GM18511 (cell line): ENCODE data around the gene APEX1.

Experiments
- ATAC-seq: cut with Tn5 transposase; IDR thresholded peaks from one replicate; pipeline ENCODE4 v1.9.1; 2021; ENCODE audit warnings: mild to moderate bottlenecking, moderate library complexity; ENCODE audit not compliant: unreplicated experiment

Gene APEX1

DNA sequence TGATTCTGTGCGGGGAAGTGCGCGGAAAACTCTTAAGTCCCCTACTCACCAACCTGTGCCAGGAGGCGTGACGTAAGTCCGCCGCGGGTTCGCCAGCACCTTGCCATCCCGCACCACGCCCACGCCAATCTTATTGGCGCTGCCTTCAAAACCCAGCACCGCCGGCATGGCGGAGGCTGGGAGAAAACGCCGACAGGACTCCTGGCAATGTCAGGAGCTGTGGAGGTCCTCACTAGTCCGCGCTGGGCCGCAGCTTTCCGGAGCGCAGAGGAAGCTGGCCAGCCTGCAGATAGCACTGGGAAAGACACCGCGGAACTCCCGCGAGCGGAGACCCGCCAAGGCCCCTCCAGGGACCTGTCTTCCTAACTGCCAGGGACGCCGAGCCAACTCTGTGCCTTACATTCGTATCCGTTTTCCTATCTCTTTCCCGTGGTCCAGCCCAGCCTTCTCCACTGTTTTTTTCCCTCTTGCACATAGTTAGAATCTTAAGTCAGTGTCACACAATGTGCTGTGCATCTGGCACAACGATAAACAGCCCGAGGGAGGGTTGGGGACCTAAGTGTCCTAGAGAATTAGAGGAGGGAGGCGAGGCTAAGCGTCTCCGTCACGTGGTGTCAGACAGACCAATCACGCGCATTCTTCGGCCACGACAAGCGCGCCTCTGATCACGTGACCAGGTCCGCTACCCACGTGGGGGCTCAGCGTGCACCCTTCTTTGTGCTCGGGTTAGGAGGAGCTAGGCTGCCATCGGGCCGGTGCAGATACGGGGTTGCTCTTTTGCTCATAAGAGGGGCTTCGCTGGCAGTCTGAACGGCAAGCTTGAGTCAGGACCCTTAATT is at the start of gene APEX1, which contains the start of gene OSGEP:
Gene APEX1, plus strand, starts transcription at position 711 of the 839 bp plus-strand sequence. CDS start 420 bp downstream, outside the sequence.
Gene OSGEP, minus strand, starts transcription at position 297 of the 839 bp plus-strand sequence. Its CDS starts 129 bp downstream, at position 168.
- ATAC-seq: peak; percentile 92

DNA sequence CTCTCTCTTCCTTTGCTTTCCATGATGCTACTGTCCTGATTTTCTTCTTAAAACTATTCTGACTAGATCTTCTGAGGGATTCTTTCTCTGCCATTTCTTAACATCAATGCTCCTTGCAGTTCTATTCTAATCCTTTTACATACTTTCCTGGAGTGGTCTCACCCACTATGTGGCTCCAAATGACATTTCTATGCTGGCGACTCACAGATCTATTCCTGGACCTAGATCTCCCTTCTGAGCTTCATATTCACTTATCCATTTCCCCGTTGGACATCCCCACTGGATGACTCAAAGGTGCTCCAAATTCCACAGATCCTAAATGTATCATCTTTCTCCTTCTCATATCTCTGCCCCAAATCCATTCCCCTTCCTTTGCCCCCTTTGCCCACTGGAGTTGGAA is 45.8 kb upstream of the APEX1 start:
- ATAC-seq: no peak

DNA sequence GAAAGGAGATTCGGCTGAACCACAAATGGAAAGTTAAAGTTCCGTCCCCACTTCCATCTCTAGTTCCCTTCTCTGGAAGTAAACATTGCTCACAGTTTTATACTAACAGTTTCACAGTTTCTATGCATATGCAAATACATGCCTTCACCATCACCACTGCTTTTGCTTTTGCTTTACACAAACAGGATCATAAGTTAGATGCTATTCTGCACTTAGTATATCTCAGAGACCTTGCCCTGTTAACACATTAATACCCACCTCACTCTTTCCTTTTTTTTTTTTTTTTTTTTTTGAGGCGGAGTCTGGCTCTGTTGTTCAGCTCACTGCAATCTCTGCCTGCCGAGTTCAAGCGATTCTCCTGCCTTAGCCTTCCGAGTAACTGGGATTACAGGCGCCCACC is 42.6 kb upstream of the APEX1 start:
- ATAC-seq: peak; percentile 49

DNA sequence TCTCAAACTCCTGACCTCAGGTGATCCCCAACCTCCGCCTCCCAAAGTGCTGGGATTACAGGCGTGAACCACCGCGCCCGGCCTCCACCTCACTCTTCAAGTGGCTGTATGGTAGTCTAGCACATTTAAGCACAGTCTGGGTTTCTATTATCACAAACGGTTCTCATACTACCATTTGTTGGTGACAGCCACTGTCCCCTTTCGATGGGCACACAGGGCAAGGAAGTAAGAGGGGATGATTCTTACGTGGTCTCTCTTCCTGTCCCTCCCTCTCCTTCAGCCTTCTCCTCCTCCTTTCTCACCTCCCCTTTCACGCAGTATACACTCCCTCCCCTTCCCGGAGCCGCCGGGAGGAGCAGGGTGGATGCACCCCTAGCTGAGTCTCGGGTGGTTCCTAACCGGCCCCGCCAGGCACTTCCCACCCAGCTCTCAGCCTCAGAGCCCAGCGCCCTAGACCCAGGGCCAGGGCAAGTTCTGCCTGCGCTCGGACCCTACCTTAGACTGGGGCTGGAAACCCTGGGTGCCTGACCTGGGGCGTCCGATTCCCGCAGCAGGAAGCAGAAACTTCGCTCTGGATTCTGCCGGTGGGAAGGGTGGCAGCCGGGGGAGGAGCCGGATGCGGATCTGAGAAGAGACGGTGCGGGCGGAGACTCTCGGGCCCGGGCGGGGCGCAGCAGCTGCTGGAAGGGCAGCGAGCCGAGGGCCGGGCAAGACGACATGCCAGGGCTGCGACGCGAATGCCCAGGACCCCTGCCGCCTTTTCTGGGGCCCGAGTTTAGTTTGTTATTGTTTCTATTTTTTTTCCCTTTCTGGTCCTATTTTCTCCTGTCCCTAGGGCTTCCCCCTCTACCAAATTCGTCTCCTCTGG is 41.9 kb upstream of the APEX1 start, which contains the start of gene TEP1:
Gene TEP1, minus strand, starts transcription at position 626 of the 868 bp plus-strand sequence. CDS start 5,062 bp downstream, outside the sequence.
- ATAC-seq: peak; percentile 81

DNA sequence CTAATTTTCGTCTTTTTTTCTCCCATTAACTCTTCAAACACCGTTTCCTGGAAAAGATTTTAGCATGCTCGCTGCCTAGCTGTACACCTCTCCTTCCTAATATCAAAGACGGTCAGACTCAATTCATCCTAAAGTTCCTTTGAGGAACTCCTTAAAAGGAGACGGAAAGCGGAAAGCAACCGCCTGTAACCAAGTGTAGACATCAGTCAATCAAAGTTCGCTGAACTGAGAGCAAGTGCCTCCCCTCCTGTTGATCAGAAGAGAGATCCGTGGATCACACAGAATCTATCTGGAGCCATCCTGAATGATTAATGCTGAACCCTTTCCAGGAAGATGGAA is 41.3 kb upstream of the APEX1 start:
- ATAC-seq: peak; percentile 41

- peak; percentile 57 for ATAC-seq
Measured at GRCh38 chr14:20415782-20416206, 39.2 kb upstream of the APEX1 start.

- no peak for ATAC-seq
Measured at GRCh38 chr14:20416223-20416622, 38.8 kb upstream of the APEX1 start.

GRCh38 chr14:20417250-20418186 is 37.5 kb upstream of the APEX1 start:
- no peak for ATAC-seq

GRCh38 chr14:20418501-20418909 is 36.5 kb upstream of the APEX1 start:
- ATAC-seq: no peak

DNA sequence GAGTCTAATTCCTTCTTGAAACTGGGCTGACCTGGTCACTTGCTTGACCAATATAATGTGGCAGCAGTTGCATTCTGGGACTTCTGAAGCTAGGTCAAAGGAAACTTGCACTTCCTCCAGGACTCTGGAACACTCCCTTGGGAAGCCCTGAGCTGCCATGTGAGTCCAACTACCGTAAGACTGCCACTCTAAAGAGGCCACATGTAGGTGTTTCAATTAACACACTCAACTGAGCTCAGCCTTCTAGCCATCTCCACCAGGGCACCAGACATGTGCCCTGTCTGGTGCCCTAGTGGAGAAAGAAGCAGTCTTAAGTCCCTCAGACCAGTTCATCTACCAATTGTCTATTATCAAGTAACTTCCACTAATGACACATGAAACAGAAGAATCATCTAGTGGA is 35.6 kb upstream of the APEX1 start:
- ATAC-seq: no peak

- no peak for ATAC-seq
Measured at GRCh38 chr14:20421267-20421666, 33.8 kb upstream of the APEX1 start.

DNA sequence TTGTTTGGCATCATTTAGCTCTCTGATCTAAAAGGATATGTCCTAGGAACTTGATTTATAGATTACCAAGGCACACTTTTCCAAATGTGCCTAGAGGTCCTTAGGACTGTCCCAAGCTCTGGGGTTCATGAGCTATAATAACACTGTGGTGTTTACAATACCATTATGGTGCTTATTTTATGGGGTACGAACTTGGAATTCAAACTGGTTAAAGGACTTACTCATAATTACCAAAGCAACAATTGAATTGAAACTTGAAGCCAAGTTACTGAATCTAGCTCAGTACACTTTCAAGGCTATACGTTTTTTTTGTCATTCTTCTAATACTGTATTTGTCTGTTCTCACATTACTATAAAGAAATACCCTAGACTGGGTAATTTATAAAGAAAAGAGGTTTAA is 32.1 kb upstream of the APEX1 start:
- no peak for ATAC-seq

DNA sequence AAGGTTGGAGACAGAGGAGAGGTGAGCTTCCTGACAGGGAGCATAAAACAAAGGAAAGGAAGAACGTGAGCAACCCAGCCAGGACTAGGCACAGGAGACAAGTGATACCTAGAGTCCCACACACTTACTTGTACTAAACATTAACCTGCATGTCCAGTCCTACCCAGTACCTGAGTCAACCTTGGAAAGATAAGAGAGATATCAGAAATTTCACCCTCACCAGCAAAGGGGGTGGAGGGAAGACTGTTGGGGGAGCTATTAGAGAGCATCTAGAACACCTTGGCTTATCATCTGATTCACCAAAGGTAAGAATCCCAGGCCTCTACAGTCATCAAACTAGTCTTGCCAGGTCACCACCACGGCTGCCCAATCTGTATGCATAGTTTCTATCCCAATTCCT is 30.2 kb upstream of the APEX1 start:
- no peak for ATAC-seq

- ATAC-seq: peak; percentile 86
Measured at GRCh38 chr14:20427231-20428009, 27.6 kb upstream of the APEX1 start.

- ATAC-seq: peak; percentile 43
Measured at GRCh38 chr14:20428010-20428365, 27.0 kb upstream of the APEX1 start.

GRCh38 chr14:20428802-20429201 is 26.2 kb upstream of the APEX1 start:
- ATAC-seq: no peak

GRCh38 chr14:20429801-20430669 is 25.0 kb upstream of the APEX1 start:
- ATAC-seq: no peak

DNA sequence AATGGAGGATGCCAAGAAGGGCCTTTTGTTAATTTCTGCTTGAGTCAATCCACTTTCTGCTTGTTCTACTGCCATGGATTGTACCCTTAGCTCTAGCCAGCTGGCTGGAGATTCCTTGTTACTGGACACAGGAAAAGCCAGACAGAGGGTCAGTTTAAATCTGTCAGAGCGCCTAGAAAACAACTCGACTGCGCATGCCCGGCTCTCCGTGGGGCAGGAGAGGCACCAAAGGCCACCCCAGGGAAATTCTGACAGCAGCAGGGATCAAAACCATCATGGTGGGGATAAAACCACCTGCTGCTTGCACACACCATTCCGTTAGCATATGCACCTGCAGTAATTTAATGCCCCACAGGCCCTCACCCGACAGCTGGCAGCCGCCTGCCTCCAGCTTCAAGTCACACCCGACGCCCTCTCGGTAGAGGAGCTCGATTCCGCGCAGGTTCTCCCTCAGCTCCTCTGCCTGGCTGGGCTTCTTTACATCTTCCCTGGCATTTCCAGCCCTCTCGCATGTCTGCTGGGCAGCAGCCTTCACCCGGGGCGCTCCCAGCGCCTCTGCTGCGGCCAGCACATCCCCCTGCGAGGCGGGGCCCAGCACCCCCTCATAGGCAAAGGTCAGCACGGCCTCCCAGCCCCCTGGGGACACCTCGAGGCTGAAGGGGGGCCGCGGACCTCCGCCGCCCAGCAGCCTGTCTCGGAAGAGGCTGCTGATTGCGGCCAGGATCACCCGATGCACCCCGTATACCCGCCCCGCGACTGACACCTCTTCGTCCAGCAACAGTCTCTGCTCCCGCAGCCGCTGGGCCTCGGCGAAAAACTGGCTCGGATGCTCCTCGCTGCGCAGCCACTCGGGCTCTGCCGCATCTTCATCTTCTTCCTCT is 20.1 kb upstream of the APEX1 start:
- no peak for ATAC-seq
